DOHH2 (cell line): ENCODE measurements around the gene PPP4R1.

ENCODE experiments used
- H3F3A ChIP-seq: fragments of 200-600 bp; sonication (generic), shearing (Covaris generic); 2 replicates; pipeline ENCODE4 v1.6.0; 2016; ENCODE audit warnings: antibody characterized with exemption, mild to moderate bottlenecking; ENCODE audit not compliant: control insufficient read depth, insufficient read depth
- H3K27ac ChIP-seq: fragments of 200-600 bp; sonication (generic); 2 replicates; pipeline ENCODE4 v1.5.1; 2014; ENCODE audit warnings: low read depth, mild to moderate bottlenecking, low read length, moderate library complexity
- H3K27me3 ChIP-seq: fragments of 200-600 bp; sonication (generic); 2 replicates; pipeline ENCODE4 v1.6.1; 2014; ENCODE audit warnings: mild to moderate bottlenecking, low read length, mixed read lengths; ENCODE audit not compliant: control insufficient read depth
- H3K36me3 ChIP-seq: fragments of 200-600 bp; sonication (generic); 2 replicates; pipeline ENCODE4 v1.6.1; 2014; ENCODE audit warnings: mild to moderate bottlenecking, low read length, moderate library complexity, mixed read lengths; ENCODE audit not compliant: control insufficient read depth
- H3K4me1 ChIP-seq: fragments of 200-600 bp; sonication (generic); 2 replicates; pipeline ENCODE4 v1.6.1; 2014; ENCODE audit warnings: mild to moderate bottlenecking, low read length, mixed read lengths; ENCODE audit not compliant: control insufficient read depth
- H3K4me2 ChIP-seq: fragments of 200-600 bp; sonication (generic); 2 replicates; pipeline ENCODE4 v1.6.0; 2014; ENCODE audit warnings: mild to moderate bottlenecking, low read length, moderate library complexity
- H3K4me3 ChIP-seq: fragments of 200-600 bp; sonication (generic); 2 replicates; pipeline ENCODE4 v1.5.1; 2014; ENCODE audit warnings: mild to moderate bottlenecking, low read length, mixed read lengths
- H3K79me2 ChIP-seq: fragments of 200-600 bp; sonication (generic); 2 replicates; pipeline ENCODE4 v1.6.1; 2014; ENCODE audit warnings: mild to moderate bottlenecking, low read length, mixed read lengths; ENCODE audit not compliant: control insufficient read depth
- H3K9me2 ChIP-seq: fragments of 200-600 bp; sonication (generic); replicated peaks from 2 replicates; pipeline ENCODE4 v1.6.1; 2014; ENCODE audit warnings: mild to moderate bottlenecking, low read length, mixed read lengths; ENCODE audit not compliant: control insufficient read depth
- H3K9me3 ChIP-seq: fragments of 200-600 bp; sonication (generic); 2 replicates; pipeline ENCODE4 v1.6.1; 2014; ENCODE audit warnings: antibody characterized with exemption, low read length, mixed read lengths; ENCODE audit not compliant: control insufficient read depth, insufficient read depth
- H4K20me1 ChIP-seq: fragments of 200-600 bp; sonication (generic); 2 replicates; pipeline ENCODE4 v1.6.0; 2014; ENCODE audit warnings: low read depth, mild to moderate bottlenecking, antibody characterized with exemption, low read length, moderate library complexity; ENCODE audit not compliant: control insufficient read depth, insufficient read depth
- EZH2phosphoT487 ChIP-seq: fragments of 200-600 bp; sonication (generic); IDR thresholded peaks from 2 replicates; pipeline ENCODE4 v1.6.1; 2017; ENCODE audit warnings: borderline replicate concordance, mild to moderate bottlenecking, antibody characterized with exemption, low read length, moderate library complexity, mixed read lengths
- TF ChIP-seq, protein P1 (sequence below): fragments of 200-600 bp; sonication (generic); IDR thresholded peaks from one replicate; pipeline ENCODE4 v1.5.1; 2014; ENCODE audit warnings: antibody characterized with exemption, mild to moderate bottlenecking, low read depth, low read length; ENCODE audit not compliant: poor library complexity, severe bottlenecking

The PPP4R1 gene

DNA sequence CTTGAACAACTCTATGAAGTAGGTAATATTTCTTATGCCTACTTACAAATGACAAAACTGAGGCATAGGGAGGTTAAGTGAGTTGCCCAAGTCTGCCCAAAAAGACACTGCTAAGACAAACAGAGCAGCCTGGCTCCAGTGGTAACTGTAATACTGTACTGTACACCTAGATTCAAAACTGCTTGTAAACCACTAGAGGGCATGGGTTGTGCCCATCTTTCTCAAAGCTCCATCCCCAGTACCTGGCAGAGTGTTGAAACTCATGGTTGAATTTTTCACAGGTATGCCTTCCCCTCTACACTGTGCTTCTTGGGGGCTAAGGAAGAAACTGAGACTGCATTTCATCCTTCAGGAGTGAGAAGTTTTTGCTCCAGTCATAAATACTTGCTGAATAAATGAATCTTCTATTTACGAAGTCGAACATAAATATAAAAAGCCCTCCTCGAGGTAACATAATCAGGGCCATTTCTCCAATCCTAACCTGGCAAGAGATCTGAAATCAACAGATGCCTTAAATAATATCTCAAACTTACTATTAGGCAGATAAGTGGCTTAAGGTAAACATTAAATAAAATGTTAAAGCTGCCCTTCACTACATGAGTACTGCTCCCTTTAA is 2.0 kb downstream of the PPP4R1 start:
- Histone ChIP-seq H3K79me2 (peaks cover 65% of the 10 kb centered on the region), H3K4me3 (peak overlapping the region; percentile 90), H3K4me2 (peak overlapping the region; percentile 62), H3F3A (peaks cover 17% of the 10 kb centered on the region), H3K27ac (no peak overlapping the region), H3K9me2 (no peaks in the 10 kb centered on the region), H3K27me3 (no peaks in the 10 kb centered on the region), H4K20me1 (peaks cover 8% of the 10 kb centered on the region; the same call in 1 of the 2 replicates), H3K9me3 (no peaks in the 10 kb centered on the region), H3K4me1 (peaks cover 22% of the 10 kb centered on the region), H3K36me3 (peaks cover 12% of the 10 kb centered on the region)
- TF ChIP-seq, protein P1, sequence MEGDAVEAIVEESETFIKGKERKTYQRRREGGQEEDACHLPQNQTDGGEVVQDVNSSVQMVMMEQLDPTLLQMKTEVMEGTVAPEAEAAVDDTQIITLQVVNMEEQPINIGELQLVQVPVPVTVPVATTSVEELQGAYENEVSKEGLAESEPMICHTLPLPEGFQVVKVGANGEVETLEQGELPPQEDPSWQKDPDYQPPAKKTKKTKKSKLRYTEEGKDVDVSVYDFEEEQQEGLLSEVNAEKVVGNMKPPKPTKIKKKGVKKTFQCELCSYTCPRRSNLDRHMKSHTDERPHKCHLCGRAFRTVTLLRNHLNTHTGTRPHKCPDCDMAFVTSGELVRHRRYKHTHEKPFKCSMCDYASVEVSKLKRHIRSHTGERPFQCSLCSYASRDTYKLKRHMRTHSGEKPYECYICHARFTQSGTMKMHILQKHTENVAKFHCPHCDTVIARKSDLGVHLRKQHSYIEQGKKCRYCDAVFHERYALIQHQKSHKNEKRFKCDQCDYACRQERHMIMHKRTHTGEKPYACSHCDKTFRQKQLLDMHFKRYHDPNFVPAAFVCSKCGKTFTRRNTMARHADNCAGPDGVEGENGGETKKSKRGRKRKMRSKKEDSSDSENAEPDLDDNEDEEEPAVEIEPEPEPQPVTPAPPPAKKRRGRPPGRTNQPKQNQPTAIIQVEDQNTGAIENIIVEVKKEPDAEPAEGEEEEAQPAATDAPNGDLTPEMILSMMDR, result peak; percentile 77
- TF ChIP-seq EZH2phosphoT487, result no peak

DNA sequence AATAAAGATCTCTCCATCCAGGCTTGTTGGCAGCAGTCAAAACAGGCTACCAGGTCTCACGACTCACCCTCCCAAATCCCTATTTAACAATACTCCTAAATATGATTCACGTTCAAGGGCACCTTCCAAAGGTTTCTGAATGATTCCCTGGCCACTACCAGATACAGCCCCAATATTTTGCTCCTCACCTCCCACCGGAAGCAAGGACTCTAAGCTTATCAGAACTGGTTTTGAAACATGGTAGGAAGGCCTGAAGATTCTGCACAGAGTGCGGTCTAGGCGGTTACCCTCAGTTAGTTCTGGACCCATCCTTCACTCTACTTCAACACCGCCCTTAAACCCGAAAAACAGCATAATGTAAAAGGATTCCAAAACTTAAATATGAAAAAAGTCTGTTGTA is 5.2 kb downstream of the PPP4R1 start:
- H3F3A ChIP-seq, result peaks cover 8% of the 10 kb centered on the region
- H4K20me1 ChIP-seq, result peaks cover 8% of the 10 kb centered on the region; the same call in 1 of the 2 replicates
- no peaks in the 10 kb centered on the region; the same call in 1 of the 2 replicates for H3K9me3 ChIP-seq
- H3K79me2 ChIP-seq, result peaks cover 94% of the 10 kb centered on the region
- peaks cover 14% of the 10 kb centered on the region for H3K4me1 ChIP-seq
- no peak overlapping the region for H3K27ac ChIP-seq
- H3K9me2 ChIP-seq, result no peaks in the 10 kb centered on the region
- TF ChIP-seq, protein P1, result no peak
- TF ChIP-seq EZH2phosphoT487, result no peak
- H3K4me3 ChIP-seq, result no peak overlapping the region
- no peaks in the 10 kb centered on the region for H3K27me3 ChIP-seq
- H3K4me2 ChIP-seq, result no peak overlapping the region
- H3K36me3 ChIP-seq, result peaks cover 12% of the 10 kb centered on the region

DNA sequence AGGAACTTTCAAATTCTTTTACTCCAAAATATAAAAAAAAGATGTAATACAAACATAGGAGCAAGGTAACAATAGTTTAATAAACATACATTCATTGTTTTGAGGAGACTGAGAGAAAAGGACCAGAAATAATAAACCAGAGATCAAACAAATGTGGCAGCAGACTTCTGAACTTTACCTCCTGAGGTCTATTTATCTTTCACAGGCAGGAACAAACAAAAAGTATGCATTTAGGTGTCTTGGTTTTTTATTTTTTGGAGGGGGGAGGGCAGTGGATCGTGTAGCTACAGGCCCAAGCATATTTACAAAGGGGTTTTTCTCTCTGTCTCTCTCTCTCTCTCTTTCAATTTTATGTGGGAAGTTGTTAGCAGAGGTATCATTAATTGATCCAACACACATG is 5.6 kb downstream of the PPP4R1 start:
- Histone ChIP-seq H3K36me3 (peaks cover 12% of the 10 kb centered on the region), H3F3A (peaks cover 8% of the 10 kb centered on the region), H3K27me3 (no peaks in the 10 kb centered on the region), H3K79me2 (peaks cover 96% of the 10 kb centered on the region), H3K9me2 (no peaks in the 10 kb centered on the region), H3K9me3 (no peaks in the 10 kb centered on the region; the same call in 1 of the 2 replicates), H3K4me3 (no peak overlapping the region), H3K27ac (no peak overlapping the region), H3K4me1 (peaks cover 14% of the 10 kb centered on the region), H4K20me1 (peaks cover 8% of the 10 kb centered on the region; the same call in 1 of the 2 replicates), H3K4me2 (no peak overlapping the region)
- TF ChIP-seq EZH2phosphoT487, result no peak
- TF ChIP-seq, protein P1, result no peak
